H1 (cell line): ENCODE measurements around the gene SLC35F3. TPM values are rescaled to one million over a fixed set of nuclear protein-coding genes. Genes with fewer than 3 reads are reported as not detected.

ENCODE experiments used
- CTCF ChIA-PET: fragments of 300-600 bp; sonication (Branson Sonifier 250); formaldehyde crosslinking; loops from one replicate; lab custom pipeline; 2021; ENCODE audit not compliant: partially characterized antibody; lab: Charles Lee
- POLR2A ChIA-PET: fragments of 300-600 bp; sonication (Branson Sonifier 250); formaldehyde crosslinking; loops from one replicate; lab custom pipeline; 2021; ENCODE audit warnings: inconsistent platforms; ENCODE audit not compliant: partially characterized antibody; lab: Charles Lee
- DNase-seq, 2 experiments: peaks; one replicate each; pipeline versions ENCODE4 v3.0.0 to v3.0.0-alpha.2; 2010 to 2022; ENCODE audit warnings: low spot score in 2 of 2, low read depth in 1 of 2, mixed read lengths in 1 of 2
- FAIRE-seq: peaks from 2 replicates; lab custom pipeline; 2011; peaks lifted over from hg19 to GRCh38; lab: Jason Lieb, UNC
- H2AFZ ChIP-seq: 2 replicates; pipeline ENCODE4 v1.8.1; 2012; ENCODE audit warnings: low read length, inconsistent platforms
- H2AK5ac ChIP-seq: 2 replicates; pipeline ENCODE4 v1.6.1; 2013; ENCODE audit warnings: low read depth, low read length
- H2BK120ac ChIP-seq: replicated peaks from 2 replicates; pipeline ENCODE3; 2013; ENCODE audit warnings: low read depth, low read length, inconsistent platforms
- H2BK12ac ChIP-seq: 2 replicates; pipeline ENCODE4 v1.6.1; 2013; ENCODE audit warnings: low read depth, low read length
- H2BK15ac ChIP-seq: 2 replicates; pipeline ENCODE4 v1.6.1; 2013; ENCODE audit warnings: low read length
- H2BK20ac ChIP-seq: 2 replicates; pipeline ENCODE4 v1.6.1; 2013; ENCODE audit warnings: low read length
- H2BK5ac ChIP-seq: 2 replicates; pipeline ENCODE4 v1.6.1; 2013; ENCODE audit warnings: low read depth, low read length
- H3K14ac ChIP-seq: 2 replicates; pipeline ENCODE4 v1.6.1; 2013; ENCODE audit warnings: inconsistent platforms; ENCODE audit not compliant: insufficient read length
- H3K18ac ChIP-seq: 2 replicates; pipeline ENCODE4 v1.6.1; 2013; ENCODE audit warnings: low read length; ENCODE audit errors: extremely low read depth
- H3K23ac ChIP-seq: 2 replicates; pipeline ENCODE4 v1.6.1; 2013; ENCODE audit warnings: inconsistent platforms; ENCODE audit not compliant: insufficient read length
- H3K23me2 ChIP-seq: 2 replicates; pipeline ENCODE4 v1.6.1; 2013; ENCODE audit warnings: low read depth, low read length
- H3K27ac ChIP-seq: 2 replicates; pipeline ENCODE4 v1.6.1; 2011; ENCODE audit warnings: low read depth, low read length, inconsistent platforms
- H3K27me3 ChIP-seq, 4 experiments: replicated peaks in 1 of 4; 1 replicate in 1 of 4; 2 replicates in 3 of 4; pipeline versions ENCODE4 v1.6.1 to v1.8.1; 2011 to 2013; ENCODE audit warnings: low read length in 3 of 4, mild to moderate bottlenecking in 3 of 4, inconsistent platforms in 2 of 4, mixed read lengths in 2 of 4, moderate library complexity in 1 of 4; ENCODE audit not compliant: control insufficient read depth in 3 of 4, insufficient read depth in 3 of 4; ENCODE audit errors: extremely low read depth in 1 of 4
- H3K36me3 ChIP-seq, 4 experiments: 2 replicates each; pipeline versions ENCODE4 v1.6.1 to v1.8.1; 2011 to 2013; ENCODE audit warnings: mild to moderate bottlenecking in 4 of 4, low read length in 3 of 4, moderate library complexity in 2 of 4, control low read depth in 1 of 4, inconsistent platforms in 1 of 4; ENCODE audit not compliant: insufficient read depth in 4 of 4, control insufficient read depth in 2 of 4
- H3K4ac ChIP-seq: replicated peaks from 2 replicates; pipeline ENCODE3; 2013; ENCODE audit warnings: low read length, low read depth, mixed read lengths, inconsistent platforms; ENCODE audit not compliant: insufficient read length
- H3K4me1 ChIP-seq, 4 experiments: replicated peaks in 1 of 4; 1 replicate in 1 of 4; 2 replicates in 3 of 4; pipeline versions ENCODE4 v1.6.1 to v1.8.1; 2011 to 2013; ENCODE audit warnings: low read length in 3 of 4, inconsistent platforms in 2 of 4, mixed read lengths in 1 of 4; ENCODE audit not compliant: insufficient read depth in 4 of 4, control insufficient read depth in 3 of 4
- H3K4me2 ChIP-seq, 2 experiments: 2 replicates each; pipeline versions ENCODE4 v1.6.1 to v1.8.1; 2011 to 2013; ENCODE audit warnings: low read depth in 2 of 2, low read length in 2 of 2, control low read depth in 1 of 2, inconsistent platforms in 1 of 2, mild to moderate bottlenecking in 1 of 2; ENCODE audit not compliant: insufficient read depth in 1 of 2
- H3K4me3 ChIP-seq, 4 experiments: fragments of 200-600, 300-600 bp in 1 of 4; sonication (generic), shearing (Covaris generic), sonication (Bioruptor Twin) in 1 of 4; 2 replicates each; pipeline versions ENCODE4 v1.5.1 to v1.8.1; 2011 to 2016; ENCODE audit warnings: low read length in 4 of 4, low read depth in 3 of 4, control low read depth in 2 of 4, inconsistent platforms in 2 of 4, mild to moderate bottlenecking in 2 of 4, mixed read lengths in 1 of 4, moderate library complexity in 1 of 4; ENCODE audit not compliant: insufficient read depth in 2 of 4; ENCODE audit errors: extremely low read depth in 1 of 4
- H3K56ac ChIP-seq: replicated peaks from 2 replicates; pipeline ENCODE3; 2013; ENCODE audit warnings: low read depth, mild to moderate bottlenecking, mixed read lengths, low read length, inconsistent platforms; ENCODE audit not compliant: insufficient read length
- H3K79me1 ChIP-seq: 2 replicates; pipeline ENCODE4 v1.6.1; 2013; ENCODE audit warnings: low read depth, low read length, control low read depth
- H3K79me2 ChIP-seq, 2 experiments: 2 replicates each; pipeline versions ENCODE4 v1.6.1 to v1.8.1; 2012 to 2013; ENCODE audit warnings: low read length in 2 of 2, mild to moderate bottlenecking in 2 of 2, inconsistent platforms in 1 of 2; ENCODE audit not compliant: insufficient read depth in 2 of 2, control insufficient read depth in 1 of 2
- H3K9ac ChIP-seq, 4 experiments: replicated peaks in 1 of 4; 1 replicate in 1 of 4; 2 replicates in 3 of 4; pipeline versions ENCODE4 v1.6.1 to v1.8.1; 2011 to 2013; ENCODE audit warnings: low read depth in 3 of 4, low read length in 3 of 4, control low read depth in 2 of 4, mild to moderate bottlenecking in 2 of 4, moderate library complexity in 2 of 4, inconsistent platforms in 1 of 4; ENCODE audit errors: extremely low read depth in 1 of 4
- H3K9me3 ChIP-seq, 2 experiments: 2 replicates each; pipeline versions ENCODE4 v1.6.1 to v1.8.1; 2012 to 2013; ENCODE audit warnings: mild to moderate bottlenecking in 2 of 2, moderate library complexity in 2 of 2, control low read depth in 1 of 2, inconsistent platforms in 1 of 2, low read depth in 1 of 2, low read length in 1 of 2, mixed read lengths in 1 of 2; ENCODE audit not compliant: insufficient read depth in 2 of 2
- H4K20me1 ChIP-seq, 2 experiments: replicated peaks in 1 of 2; 2 replicates each; pipeline versions ENCODE3 to v1.8.1; 2011 to 2013; ENCODE audit warnings: inconsistent platforms in 2 of 2, low read length in 2 of 2, mild to moderate bottlenecking in 1 of 2; ENCODE audit not compliant: insufficient read depth in 2 of 2, control insufficient read depth in 1 of 2
- H4K5ac ChIP-seq: 2 replicates; pipeline ENCODE4 v1.6.1; 2013; ENCODE audit warnings: low read length, low read depth, mixed read lengths, inconsistent platforms; ENCODE audit not compliant: insufficient read length
- H4K8ac ChIP-seq: 2 replicates; pipeline ENCODE4 v1.8.0; 2013; ENCODE audit warnings: mild to moderate bottlenecking, moderate library complexity, low read length, inconsistent platforms; ENCODE audit not compliant: insufficient read depth; ENCODE audit errors: extremely low read depth
- H4K91ac ChIP-seq: replicated peaks from 2 replicates; pipeline ENCODE3; 2013; ENCODE audit warnings: low read length, mixed read lengths, inconsistent platforms; ENCODE audit not compliant: insufficient read length
- ASH2L ChIP-seq: fragments of 200-600, 300-600 bp; sonication (generic); IDR thresholded peaks from one replicate; pipeline ENCODE4 v1.7.1; 2017; ENCODE audit warnings: low read length
- CTBP2 ChIP-seq: IDR thresholded peaks from 2 replicates; pipeline ENCODE4 v1.7.0; 2011; ENCODE audit warnings: borderline replicate concordance, mild to moderate bottlenecking, moderate library complexity, mixed read lengths, low read length; ENCODE audit not compliant: insufficient read depth, insufficient read length
- EP300 ChIP-seq, 2 experiments: IDR thresholded peaks; 1 replicate in 1 of 2; 2 replicates in 1 of 2; pipeline ENCODE4 v1.6.1; 2011 to 2012; ENCODE audit warnings: low read depth in 2 of 2, low read length in 2 of 2, mild to moderate bottlenecking in 2 of 2, borderline replicate concordance in 1 of 2, inconsistent platforms in 1 of 2, moderate library complexity in 1 of 2
- HDAC2 ChIP-seq, 2 experiments: fragments of 300-600 bp in 1 of 2; sonication (generic) in 1 of 2; IDR thresholded peaks; 2 replicates each; pipeline ENCODE4 v1.6.1; 2011 to 2012; ENCODE audit warnings: low read depth in 2 of 2, low read length in 2 of 2, mild to moderate bottlenecking in 2 of 2, moderate library complexity in 2 of 2, borderline replicate concordance in 1 of 2, inconsistent platforms in 1 of 2
- JUN ChIP-seq: IDR thresholded peaks from 2 replicates; pipeline ENCODE4 v1.6.1; 2011; ENCODE audit warnings: low read depth, mild to moderate bottlenecking, improper control_type of control experiment, low read length
- PHF8 ChIP-seq: fragments of 200-600 bp; sonication (generic); conservative IDR thresholded peaks from 2 replicates; pipeline ENCODE4 v1.7.1; 2012; ENCODE audit warnings: low read depth, mild to moderate bottlenecking, inconsistent platforms, low read length, moderate library complexity
- POLR2AphosphoS5 ChIP-seq: IDR thresholded peaks from 2 replicates; pipeline ENCODE4 v1.6.1; 2011; ENCODE audit warnings: low read depth, low read length
- RNF2 ChIP-seq: fragments of 200-900, 300-1000 bp; sonication (generic); IDR thresholded peaks from 2 replicates; pipeline ENCODE4 v1.7.1; 2016; ENCODE audit warnings: borderline replicate concordance, low read depth, mild to moderate bottlenecking, antibody characterized with exemption, low read length; ENCODE audit not compliant: poor library complexity, severe bottlenecking; ENCODE audit errors: missing control alignments
- SP4 ChIP-seq: IDR thresholded peaks from 2 replicates; pipeline ENCODE4 v1.6.1; 2012; ENCODE audit warnings: low read length, inconsistent platforms
- TBP ChIP-seq: IDR thresholded peaks from 2 replicates; pipeline ENCODE4 v1.6.1; 2011; ENCODE audit warnings: low read depth, low read length, improper control_type of control experiment
- WGBS, 2 experiments: shearing (Covaris generic) in 1 of 2; methylation state at CpG; one replicate each; pipeline versions ENCODE4 v1.1.6 to v1.1.7; 2013 to 2015; ENCODE audit warnings: low lambda C conversion rate in 2 of 2, mixed read lengths in 2 of 2, inconsistent platforms in 1 of 2, low coverage in 1 of 2, missing lambda C conversion rate in 1 of 2; ENCODE audit not compliant: insufficient replicate concordance in 2 of 2, insufficient coverage in 1 of 2, insufficient read length in 1 of 2; ENCODE audit errors: extremely low coverage in 1 of 2, missing lambda C conversion rate in 1 of 2; 5-methylcytosine and 5-hydroxymethylcytosine counted together
- polyA plus RNA-seq, 7 experiments: library from polyadenylated mRNA; depleted of rRNA in 3 of 7; stranded (reverse) in 5 of 7; unstranded in 2 of 7; fragments of >200 nt in 5 of 7; fragments of 200-250 nt in 2 of 7; gene quantifications; 1 replicate in 5 of 7; 2 replicates in 1 of 7; 4 replicates in 1 of 7; pipeline versions ENCODE4 v1.2.1 to v1.2.3, GENCODE V29; 2011 to 2013; ENCODE audit warnings: missing spikeins in 2 of 7, mixed read lengths in 2 of 7
- total RNA-seq: library from RNA; stranded (reverse); fragmentation: NEBNext Ultra II Directional; extraction: Animal tissue kit (Norgen Biotek cat#: 25700); gene quantifications from 2 replicates; pipeline ENCODE4 v1.2.1, GENCODE V29; 2021

Gene SLC35F3
- total and polyA plus RNA-seq, 2 of the 8 experiments (the other 6 are each of a cell fraction or from before 2014, with no cell fraction given) = 0.78 to 1.2 TPM

DNA sequence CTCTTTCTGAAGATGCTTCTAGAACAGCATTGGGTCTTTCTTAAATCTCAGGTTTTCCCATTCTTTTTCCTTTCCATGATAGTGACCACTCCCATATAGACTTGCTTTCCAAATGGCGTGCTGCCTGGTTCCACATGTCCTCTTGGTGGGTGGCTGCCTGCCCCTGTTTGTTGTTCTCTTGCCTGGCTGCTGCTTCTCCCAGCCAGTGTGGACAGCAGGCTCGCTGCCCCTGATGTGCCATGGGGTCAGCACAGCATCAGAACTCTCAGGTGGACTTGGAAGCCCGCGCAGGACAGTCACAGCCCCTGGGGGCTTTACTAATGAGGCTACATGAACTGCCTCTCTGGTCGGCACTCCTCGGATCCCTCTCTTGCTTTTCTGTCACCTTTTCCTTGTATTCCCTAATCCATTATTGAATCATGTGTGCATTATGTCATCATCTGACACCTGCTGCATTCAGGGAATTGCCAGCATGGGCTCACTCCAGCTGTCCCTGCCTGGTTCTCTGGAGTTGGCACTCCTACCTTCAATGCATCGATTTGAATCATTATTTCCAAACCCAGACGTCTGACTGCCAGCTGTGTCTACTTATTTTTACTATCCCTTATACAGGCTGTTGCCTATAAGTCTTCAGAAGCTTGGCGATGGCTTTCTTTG, 368.3 kb downstream of the SLC35F3 start:
- ChIA-PET CTCF (interaction anchor here (1.0 to 1.5 kb wide), 2 partner anchors 11 kb away, joined by 3 to 4 read pairs; no protein-coding TSS in a partner anchor), POLR2A (no interaction called here)
- Histone ChIP-seq H2BK20ac (no peak overlapping the region), H2AK5ac (no peak overlapping the region), H3K23ac (no peak overlapping the region), H4K20me1 (no peaks in the 10 kb centered on the region), H2BK15ac (no peak overlapping the region), H3K27ac (no peak overlapping the region), H3K4me2 (no peak overlapping the region), H3K4ac (no peak overlapping the region), H3K79me1 (no peaks in the 10 kb centered on the region), H3K79me2 (no peaks in the 10 kb centered on the region), H3K9me3 (peaks cover 3 to 9% of the 10 kb centered on the region in 2 experiments; a peak in 2 of 4 replicates), H2BK12ac (no peak overlapping the region), H2AFZ (no peak overlapping the region), H3K18ac (no peak overlapping the region), H3K23me2 (no peaks in the 10 kb centered on the region; the same call in 1 of the 2 replicates), H4K8ac (0 out of 2 replicates have a peak overlapping the region, but pooled peaks have one; percentile 36)
- DNase-seq = no peak
- no peak for FAIRE-seq
- 94% methylated on average over 9 of the region's 9 CpGs; no CpG with 5 or more reads in 1 of the 2 experiments for WGBS, 2 experiments
- no peak for TF ChIP-seq TBP
- no peak for TF ChIP-seq JUN
- TF ChIP-seq SP4 = no peak
- TF ChIP-seq CTBP2 = no peak
- no peak for TF ChIP-seq HDAC2 (IDR thresholded peaks at IDR 0.05; ENCODE audit: borderline replicate concordance in 1 of 2, low read depth in 2 of 2, low read length in 2 of 2)
- TF ChIP-seq POLR2AphosphoS5 = no peak
- no peak for TF ChIP-seq EP300 (IDR thresholded peaks at IDR 0.05; ENCODE audit: borderline replicate concordance in 1 of 2, low read depth in 2 of 2, low read length in 2 of 2)
- TF ChIP-seq RNF2 = no peak
- no peak for TF ChIP-seq PHF8
- TF ChIP-seq ASH2L = no peak
- TF ChIP-seq, all 59 proteins: peak for 0
- H3K4me3 ChIP-seq = no peak overlapping the region
- H3K4me1 ChIP-seq = no peaks in the 10 kb centered on the region
- no peak overlapping the region for H4K5ac ChIP-seq
- no peak overlapping the region for H4K91ac ChIP-seq
- H2BK120ac ChIP-seq = no peak overlapping the region
- H3K14ac ChIP-seq = no peak overlapping the region
- no peaks in the 10 kb centered on the region for H3K27me3 ChIP-seq
- H3K9ac ChIP-seq = no peak overlapping the region
- no peak overlapping the region for H3K56ac ChIP-seq
- no peak overlapping the region for H2BK5ac ChIP-seq
- no peaks in the 10 kb centered on the region for H3K36me3 ChIP-seq
